CD4-positive, alpha-beta T cell treated with Interleukin-6 at 100 ng/mL for 8 hours (primary cell): Measurements from ENCODE around the gene AHDC1.
"Not testable (repeated sequence)": the region's sequence is repeated elsewhere in the genome, so short reads cannot be mapped to it uniquely, and the experiment has no call there.

Source experiments
- DNase-seq: peaks from one replicate; pipeline ENCODE4 v3.0.0-alpha.2; 2020; ENCODE audit warnings: mixed read lengths, low spot score

Gene AHDC1

GRCh38 chr1:27603681-27604578 is at the start of gene AHDC1:
Gene AHDC1 (minus strand): TSS chr1:27604144. CDS start chr1:27552115, 52,029 bp downstream.
- peak; percentile 87 for DNase-seq

- DNase-seq, result no peak
These were observed 48.3 kb upstream of the AHDC1 start for GRCh38 chr1:27652111-27652864.

GRCh38 chr1:27650539-27651175 is 46.7 kb upstream of the AHDC1 start:
- no peak for DNase-seq

- DNase-seq, result no peak
These were observed 46.2 kb upstream of the AHDC1 start for GRCh38 chr1:27650171-27650538.

GRCh38 chr1:27649306-27649635 is 45.3 kb upstream of the AHDC1 start:
- DNase-seq, result no peak

GRCh38 chr1:27648602-27649305 is 44.8 kb upstream of the AHDC1 start:
- no peak for DNase-seq

- DNase-seq, result no peak
These were observed 43.4 kb upstream of the AHDC1 start for GRCh38 chr1:27647328-27647727.

- DNase-seq, result no peak
These were observed 42.7 kb upstream of the AHDC1 start for GRCh38 chr1:27646676-27647075.

- DNase-seq, result no peak
These were observed 41.1 kb upstream of the AHDC1 start for GRCh38 chr1:27645071-27645415.

GRCh38 chr1:27644369-27645070 is 40.6 kb upstream of the AHDC1 start:
- DNase-seq, result no peak

- DNase-seq, result peak; percentile 73
These were observed 39.8 kb upstream of the AHDC1 start for GRCh38 chr1:27643600-27644368.

GRCh38 chr1:27640514-27640913 is 36.6 kb upstream of the AHDC1 start:
- DNase-seq, result not testable (repeated sequence)

- no peak for DNase-seq
These were observed 34.9 kb upstream of the AHDC1 start for GRCh38 chr1:27638805-27639204.

- no peak for DNase-seq
These were observed 34.2 kb upstream of the AHDC1 start for GRCh38 chr1:27638047-27638734.

- no peak for DNase-seq
These were observed 31.6 kb upstream of the AHDC1 start for GRCh38 chr1:27635396-27636142.

- no peak for DNase-seq
These were observed 31.0 kb upstream of the AHDC1 start, which contains the start of gene FGR for GRCh38 chr1:27634985-27635367. Gene FGR (minus strand): TSS chr1:27635185. CDS start chr1:27623916, 11,269 bp downstream.

GRCh38 chr1:27634177-27634984 is 30.4 kb upstream of the AHDC1 start:
- DNase-seq, result peak; percentile 39

- no peak for DNase-seq
These were observed 29.8 kb upstream of the AHDC1 start for GRCh38 chr1:27633640-27634176.
